GM23338 (cell line): ENCODE measurements around the gene PPM1H.

Experiments
- CREB1 ChIP-seq: fragments of 250-450 bp; sonication (Bioruptor Pico); IDR thresholded peaks from 2 replicates; pipeline ENCODE4 v1.5.0; 2020; ENCODE audit warnings: low read depth, mild to moderate bottlenecking, moderate library complexity
- CTCF ChIP-seq, 2 experiments: fragments of 200-600 bp in 1 of 2; sonication (generic) in 1 of 2; conservative IDR thresholded peaks; 2 replicates each; pipeline versions ENCODE4 v1.5.1 to v1.6.1; 2016 to 2017; ENCODE audit warnings: antibody characterized with exemption in 2 of 2, low read depth in 2 of 2, mild to moderate bottlenecking in 2 of 2, moderate library complexity in 1 of 2
- EZH2 ChIP-seq: fragments of 200-600 bp; sonication (generic); IDR thresholded peaks from one replicate; pipeline ENCODE4 v1.8.0; 2017; ENCODE audit warnings: antibody characterized with exemption, mild to moderate bottlenecking, low read depth; ENCODE audit not compliant: unreplicated experiment
- EZH2phosphoT487 ChIP-seq: fragments of 200-600 bp; sonication (generic); IDR thresholded peaks from one replicate; pipeline ENCODE4 v1.8.1; 2018; ENCODE audit warnings: antibody characterized with exemption; ENCODE audit not compliant: unreplicated experiment
- NANOG ChIP-seq: IDR thresholded peaks from 2 replicates; pipeline ENCODE4 v1.6.1; 2016; ENCODE audit warnings: antibody characterized with exemption, borderline replicate concordance
- POLR2AphosphoS5 ChIP-seq: IDR thresholded peaks from 2 replicates; pipeline ENCODE4 v1.6.1; 2016; ENCODE audit warnings: antibody characterized with exemption, low read depth
- ZNF331 ChIP-seq: fragments of 250-450 bp; sonication (Bioruptor Pico); IDR thresholded peaks from 2 replicates; pipeline ENCODE4 v1.5.0; 2020; ENCODE audit warnings: low read depth, mild to moderate bottlenecking, moderate library complexity

- TF ChIP-seq CTCF (conservative IDR thresholded peaks at IDR 0.05; ENCODE audit: low read depth in 2 of 2) (no peak), POLR2AphosphoS5 (no peak), EZH2 (no peak), CREB1 (no peak), ZNF331 (no peak), NANOG (no peak), EZH2phosphoT487 (no peak)
Observed at GRCh38 chr12:62713723-62714122, 221.2 kb downstream of the PPM1H start.
